Measurements from ENCODE around the gene CFAP97D2. TPM values are rescaled to one million over a fixed set of nuclear protein-coding genes. Genes with fewer than 3 reads are reported as not detected.
A peak's percentile ranks its signal among the peaks of the same experiment; 100 is the strongest.

CFAP97D2 gene
- not detected for total RNA-seq

DNA sequence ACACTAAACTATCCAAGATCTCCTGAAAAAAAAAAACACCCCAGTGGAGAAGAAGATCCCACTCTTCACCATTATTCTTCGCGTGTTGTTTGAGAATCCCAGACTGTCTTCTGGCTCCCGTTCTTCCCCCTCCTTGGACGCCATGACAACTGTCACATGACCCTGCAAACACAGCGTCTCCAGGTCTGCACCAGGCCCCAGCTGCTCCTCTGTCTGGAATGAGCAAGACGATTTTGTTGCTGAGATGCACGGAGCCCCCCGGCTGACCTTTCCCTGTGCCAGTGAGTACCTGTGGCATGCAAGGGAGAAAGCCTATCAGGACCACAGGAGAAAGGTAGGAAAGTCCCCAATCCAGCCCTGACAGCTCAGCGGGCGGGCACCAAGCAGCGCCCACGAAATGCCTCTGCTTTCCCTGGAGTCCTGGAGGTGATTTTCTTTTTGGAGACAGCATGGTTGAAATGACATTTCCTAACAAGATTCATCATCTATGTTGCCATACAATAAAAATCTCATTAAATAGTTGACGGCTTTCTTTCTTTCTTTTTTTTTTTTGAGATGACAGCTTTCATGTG is at the start of gene CFAP97D2:
CFAP97D2 (plus strand) TSS at position 171 of the 572 bp plus-strand sequence; CDS start at position 245, 74 bp downstream.
- H3K4me1 ChIP-seq: peaks cover 4 to 6% of the 10 kb centered on the region in 2 donors
- H3K27me3 ChIP-seq: no peaks in the 10 kb centered on the region
- H3K27ac ChIP-seq: no peak within 1 kb of the TSS
- WGBS, 2 donors: 58 to 63% methylated on average over 13 of the region's 13 CpGs
- TF ChIP-seq, protein P1, sequence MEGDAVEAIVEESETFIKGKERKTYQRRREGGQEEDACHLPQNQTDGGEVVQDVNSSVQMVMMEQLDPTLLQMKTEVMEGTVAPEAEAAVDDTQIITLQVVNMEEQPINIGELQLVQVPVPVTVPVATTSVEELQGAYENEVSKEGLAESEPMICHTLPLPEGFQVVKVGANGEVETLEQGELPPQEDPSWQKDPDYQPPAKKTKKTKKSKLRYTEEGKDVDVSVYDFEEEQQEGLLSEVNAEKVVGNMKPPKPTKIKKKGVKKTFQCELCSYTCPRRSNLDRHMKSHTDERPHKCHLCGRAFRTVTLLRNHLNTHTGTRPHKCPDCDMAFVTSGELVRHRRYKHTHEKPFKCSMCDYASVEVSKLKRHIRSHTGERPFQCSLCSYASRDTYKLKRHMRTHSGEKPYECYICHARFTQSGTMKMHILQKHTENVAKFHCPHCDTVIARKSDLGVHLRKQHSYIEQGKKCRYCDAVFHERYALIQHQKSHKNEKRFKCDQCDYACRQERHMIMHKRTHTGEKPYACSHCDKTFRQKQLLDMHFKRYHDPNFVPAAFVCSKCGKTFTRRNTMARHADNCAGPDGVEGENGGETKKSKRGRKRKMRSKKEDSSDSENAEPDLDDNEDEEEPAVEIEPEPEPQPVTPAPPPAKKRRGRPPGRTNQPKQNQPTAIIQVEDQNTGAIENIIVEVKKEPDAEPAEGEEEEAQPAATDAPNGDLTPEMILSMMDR (IDR thresholded peaks at IDR 0.05): no peak
- no peak for TF ChIP-seq POLR2A (IDR thresholded peaks at IDR 0.05)
- no peak for DNase-seq
- H3K9me3 ChIP-seq: no peaks in the 10 kb centered on the region
- H3K4me3 ChIP-seq (replicated peaks in 1 of 3): no peak within 1 kb of the TSS
- intact Hi-C loops (cut with DNase I): no loop called here
- no peaks in the 10 kb centered on the region for H3K36me3 ChIP-seq

DNA sequence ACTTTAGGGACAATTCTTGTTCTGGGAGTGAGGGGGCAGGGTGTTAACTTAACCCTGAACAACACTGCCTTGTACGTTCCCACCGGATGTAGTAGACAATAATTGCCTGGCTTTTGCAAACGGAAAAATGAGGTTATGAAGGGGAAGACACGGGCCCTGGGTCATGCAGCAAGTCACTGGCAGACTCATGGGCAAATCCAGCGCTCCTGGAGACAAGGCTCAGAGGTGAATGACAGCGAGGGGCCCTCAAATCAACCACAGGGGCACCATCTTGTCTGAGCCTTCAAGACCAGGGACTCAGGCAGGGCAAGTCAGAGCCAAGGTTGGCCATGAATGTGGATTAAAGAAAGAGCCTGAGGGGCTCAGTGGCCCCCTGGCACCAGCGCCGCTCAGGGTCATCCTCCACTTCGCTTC is 49.4 kb upstream of the CFAP97D2 start:
- WGBS, 2 donors: 75 to 89% methylated on average over 8 to 9 of the region's 9 CpGs
- no peak for TF ChIP-seq POLR2A (IDR thresholded peaks at IDR 0.05)
- TF ChIP-seq, protein P1 (IDR thresholded peaks at IDR 0.05): no peak
- Histone ChIP-seq H3K9me3 (no peaks in the 10 kb centered on the region), H3K36me3 (no peaks in the 10 kb centered on the region), H3K4me1 (peaks cover 34 to 42% of the 10 kb centered on the region in 2 donors), H3K27ac (peak overlapping the region in 2 of 3 donors; percentile 52 to 58), H3K4me3 (replicated peaks in 1 of 3) (no peak overlapping the region), H3K27me3 (no peaks in the 10 kb centered on the region)
- no peak for DNase-seq
- intact Hi-C loops (cut with DNase I): no loop called here

DNA sequence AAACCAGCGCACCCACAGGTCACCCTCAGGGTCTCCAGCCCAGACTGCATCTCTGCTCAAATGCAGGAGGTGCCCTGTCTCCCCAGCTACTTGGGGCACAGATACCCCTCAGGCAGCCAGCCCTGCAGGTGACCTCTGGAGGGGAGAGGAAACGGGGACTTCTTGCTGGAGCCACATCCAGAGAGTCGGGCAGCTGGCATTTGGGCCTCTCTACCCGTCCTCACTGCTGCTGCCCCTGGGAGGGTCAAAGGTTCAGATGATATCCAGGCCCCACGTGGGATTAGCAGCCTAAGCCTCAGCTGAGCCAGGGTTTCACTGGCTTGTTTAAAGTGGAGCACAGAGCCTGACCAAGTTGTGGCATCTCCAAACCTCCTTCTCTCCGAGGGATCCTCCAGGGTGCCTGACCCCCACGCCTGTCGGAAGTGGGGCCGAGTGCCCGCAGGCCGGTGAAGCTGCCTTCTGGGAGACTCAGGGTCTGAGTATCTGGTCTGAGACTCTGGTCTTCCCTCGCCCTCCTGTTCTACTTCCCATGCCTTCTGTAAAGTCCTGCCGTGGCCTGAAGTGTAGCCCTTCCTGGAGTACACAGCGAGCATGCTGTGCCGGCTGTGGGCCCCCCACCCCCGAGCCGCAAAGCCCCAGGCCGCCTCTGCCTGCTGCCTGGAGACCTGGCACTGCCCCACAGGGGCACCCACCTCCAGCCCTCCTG is 48.8 kb upstream of the CFAP97D2 start:
- Histone ChIP-seq H3K9me3 (no peaks in the 10 kb centered on the region), H3K36me3 (no peaks in the 10 kb centered on the region), H3K4me1 (peaks cover 35 to 45% of the 10 kb centered on the region in 2 donors), H3K27me3 (no peaks in the 10 kb centered on the region), H3K4me3 (replicated peaks in 1 of 3) (no peak overlapping the region), H3K27ac (peak overlapping the region; percentile 6 to 58 (median 52))
- no peak for DNase-seq
- TF ChIP-seq, protein P1 (IDR thresholded peaks at IDR 0.05): no peak
- TF ChIP-seq POLR2A (IDR thresholded peaks at IDR 0.05): no peak
- WGBS, 2 donors: 65 to 85% methylated on average over 14 to 18 of the region's 18 CpGs
- intact Hi-C loops (cut with DNase I): no loop called here

DNA sequence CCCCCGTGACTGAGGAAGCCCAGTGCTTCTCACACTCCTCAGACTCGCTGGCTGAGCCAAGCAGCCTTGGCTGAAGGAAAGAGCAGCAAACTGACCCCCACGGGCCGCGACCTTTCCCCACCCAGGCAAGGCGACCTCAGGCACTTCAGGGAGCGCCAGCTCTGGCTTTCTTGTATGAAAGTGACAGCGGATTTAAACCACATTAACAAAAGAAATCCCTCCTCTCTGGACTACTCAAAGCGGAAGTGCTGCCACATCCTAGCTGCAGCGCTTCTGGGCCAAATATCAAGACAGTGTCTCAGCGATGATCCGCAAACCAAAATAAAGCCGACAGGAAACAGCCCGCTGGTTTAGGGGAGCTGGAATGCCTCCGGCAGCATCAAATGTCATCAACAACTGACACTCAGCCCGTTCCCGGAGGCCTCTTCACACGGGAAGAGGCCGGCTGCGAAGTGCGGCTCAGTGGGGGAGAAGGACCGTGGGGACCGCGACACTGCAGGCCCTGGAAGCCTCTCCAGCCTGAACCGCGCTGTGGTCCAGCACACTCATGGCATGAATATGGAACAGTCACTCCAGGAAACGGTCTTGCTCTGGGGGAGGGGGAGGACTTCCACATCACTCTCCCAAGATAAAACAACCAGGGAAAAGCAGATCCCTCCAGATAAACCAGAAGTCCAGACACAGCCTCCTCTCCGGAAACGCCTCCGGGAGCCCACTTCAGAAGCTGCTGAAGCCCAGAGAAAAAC is 48.0 kb upstream of the CFAP97D2 start:
- Histone ChIP-seq H3K36me3 (no peaks in the 10 kb centered on the region), H3K27me3 (no peaks in the 10 kb centered on the region), H3K27ac (peak overlapping the region; percentile 6 to 58 (median 52)), H3K9me3 (no peaks in the 10 kb centered on the region), H3K4me1 (peaks cover 35 to 45% of the 10 kb centered on the region in 2 donors), H3K4me3 (replicated peaks in 1 of 3) (peak overlapping the region; percentile 57 to 75 (median 62))
- peak; percentile 67 to 76 for DNase-seq
- TF ChIP-seq, protein P1 (IDR thresholded peaks at IDR 0.05): no peak
- TF ChIP-seq POLR2A (IDR thresholded peaks at IDR 0.05): no peak
- intact Hi-C loops (cut with DNase I): no loop called here
- 31 to 35% methylated on average over 19 to 21 of the region's 30 CpGs for WGBS, 2 donors

Measured in thyroid gland (tissue), 4 donors.